ENCODE data around the gene ZBTB40.

ZBTB40 gene

GRCh38 chr1:22557341-22557950, 105.8 kb downstream of the ZBTB40 start:
- H3K9ac ChIP-seq (ENCODE audit: low read length): no peak overlapping the region
- peaks cover 41% of the 10 kb centered on the region for H3K27me3 ChIP-seq (ENCODE audit: control insufficient read depth, insufficient read depth, low read length)
- no peaks in the 10 kb centered on the region for H3K36me3 ChIP-seq (ENCODE audit: control insufficient read depth, insufficient read depth, low read length)
- H3K4me1 ChIP-seq (ENCODE audit: control insufficient read depth, insufficient read depth, low read length): peaks cover 42% of the 10 kb centered on the region
- H3K27ac ChIP-seq (ENCODE audit: low read depth, low read length): no peak overlapping the region
- no peaks in the 10 kb centered on the region for H3K9me3 ChIP-seq (ENCODE audit: control insufficient read depth, insufficient read depth, low read depth, low read length)
- H3K4me3 ChIP-seq (ENCODE audit: low read depth, low read length): no peak overlapping the region

- H3K9ac ChIP-seq (ENCODE audit: low read length): peak within 1 kb of the TSS; percentile 10
- peak within 1 kb of the TSS; percentile 58 for H3K4me3 ChIP-seq (ENCODE audit: low read depth, low read length)
- H3K4me1 ChIP-seq (ENCODE audit: control insufficient read depth, insufficient read depth, low read length): peaks cover 15% of the 10 kb centered on the region; the same call in 1 of the 2 replicates
- peaks cover 69% of the 10 kb centered on the region for H3K27me3 ChIP-seq (ENCODE audit: control insufficient read depth, insufficient read depth, low read length)
- no peaks in the 10 kb centered on the region for H3K9me3 ChIP-seq (ENCODE audit: control insufficient read depth, insufficient read depth, low read depth, low read length)
- no peaks in the 10 kb centered on the region for H3K36me3 ChIP-seq (ENCODE audit: control insufficient read depth, insufficient read depth, low read length)
- H3K27ac ChIP-seq (ENCODE audit: low read depth, low read length): no peak within 1 kb of the TSS
These were observed 111.2 kb downstream of the ZBTB40 start, which contains the start of gene EPHA8 for GRCh38 chr1:22562584-22563583. EPHA8 (plus strand) TSS chr1:22563489; CDS start chr1:22563636, 147 bp downstream.

- Histone ChIP-seq H3K4me1 (ENCODE audit: control insufficient read depth, insufficient read depth, low read length) (peaks cover 15% of the 10 kb centered on the region; the same call in 1 of the 2 replicates), H3K27ac (ENCODE audit: low read depth, low read length) (no peak overlapping the region), H3K27me3 (ENCODE audit: control insufficient read depth, insufficient read depth, low read length) (peaks cover 69% of the 10 kb centered on the region), H3K36me3 (ENCODE audit: control insufficient read depth, insufficient read depth, low read length) (no peaks in the 10 kb centered on the region), H3K9me3 (ENCODE audit: control insufficient read depth, insufficient read depth, low read depth, low read length) (no peaks in the 10 kb centered on the region), H3K4me3 (ENCODE audit: low read depth, low read length) (peak overlapping the region; percentile 58), H3K9ac (ENCODE audit: low read length) (peak overlapping the region; percentile 10)
These were observed 112.3 kb downstream of the ZBTB40 start for GRCh38 chr1:22563671-22564602.

GRCh38 chr1:22566161-22566560, 114.5 kb downstream of the ZBTB40 start:
- H3K36me3 ChIP-seq (ENCODE audit: control insufficient read depth, insufficient read depth, low read length): no peaks in the 10 kb centered on the region
- H3K9ac ChIP-seq (ENCODE audit: low read length): no peak overlapping the region
- peaks cover 15% of the 10 kb centered on the region; the same call in 1 of the 2 replicates for H3K4me1 ChIP-seq (ENCODE audit: control insufficient read depth, insufficient read depth, low read length)
- H3K9me3 ChIP-seq (ENCODE audit: control insufficient read depth, insufficient read depth, low read depth, low read length): no peaks in the 10 kb centered on the region
- H3K27ac ChIP-seq (ENCODE audit: low read depth, low read length): no peak overlapping the region
- peaks cover 48% of the 10 kb centered on the region for H3K27me3 ChIP-seq (ENCODE audit: control insufficient read depth, insufficient read depth, low read length)
- no peak overlapping the region for H3K4me3 ChIP-seq (ENCODE audit: low read depth, low read length)

GRCh38 chr1:22567197-22567596, 115.5 kb downstream of the ZBTB40 start:
- H3K4me3 ChIP-seq (ENCODE audit: low read depth, low read length): no peak overlapping the region
- H3K4me1 ChIP-seq (ENCODE audit: control insufficient read depth, insufficient read depth, low read length): peaks cover 17% of the 10 kb centered on the region; the same call in 1 of the 2 replicates
- H3K9ac ChIP-seq (ENCODE audit: low read length): no peak overlapping the region
- no peaks in the 10 kb centered on the region for H3K9me3 ChIP-seq (ENCODE audit: control insufficient read depth, insufficient read depth, low read depth, low read length)
- no peak overlapping the region for H3K27ac ChIP-seq (ENCODE audit: low read depth, low read length)
- H3K27me3 ChIP-seq (ENCODE audit: control insufficient read depth, insufficient read depth, low read length): peaks cover 37% of the 10 kb centered on the region
- H3K36me3 ChIP-seq (ENCODE audit: control insufficient read depth, insufficient read depth, low read length): no peaks in the 10 kb centered on the region

GRCh38 chr1:22567994-22568393, 116.3 kb downstream of the ZBTB40 start:
- Histone ChIP-seq H3K9me3 (ENCODE audit: control insufficient read depth, insufficient read depth, low read depth, low read length) (no peaks in the 10 kb centered on the region), H3K27ac (ENCODE audit: low read depth, low read length) (no peak overlapping the region), H3K9ac (ENCODE audit: low read length) (no peak overlapping the region), H3K4me1 (ENCODE audit: control insufficient read depth, insufficient read depth, low read length) (peaks cover 19% of the 10 kb centered on the region; the same call in 1 of the 2 replicates), H3K27me3 (ENCODE audit: control insufficient read depth, insufficient read depth, low read length) (peaks cover 29% of the 10 kb centered on the region), H3K4me3 (ENCODE audit: low read depth, low read length) (no peak overlapping the region), H3K36me3 (ENCODE audit: control insufficient read depth, insufficient read depth, low read length) (no peaks in the 10 kb centered on the region)

GRCh38 chr1:22569269-22569668, 117.6 kb downstream of the ZBTB40 start:
- no peaks in the 10 kb centered on the region for H3K36me3 ChIP-seq (ENCODE audit: control insufficient read depth, insufficient read depth, low read length)
- peaks cover 12% of the 10 kb centered on the region; the same call in 1 of the 2 replicates for H3K4me1 ChIP-seq (ENCODE audit: control insufficient read depth, insufficient read depth, low read length)
- no peak overlapping the region for H3K4me3 ChIP-seq (ENCODE audit: low read depth, low read length)
- no peaks in the 10 kb centered on the region for H3K9me3 ChIP-seq (ENCODE audit: control insufficient read depth, insufficient read depth, low read depth, low read length)
- peaks cover 20% of the 10 kb centered on the region for H3K27me3 ChIP-seq (ENCODE audit: control insufficient read depth, insufficient read depth, low read length)
- no peak overlapping the region for H3K27ac ChIP-seq (ENCODE audit: low read depth, low read length)
- H3K9ac ChIP-seq (ENCODE audit: low read length): no peak overlapping the region

- Histone ChIP-seq H3K9ac (ENCODE audit: low read length) (no peak overlapping the region), H3K4me1 (ENCODE audit: control insufficient read depth, insufficient read depth, low read length) (peaks cover 10% of the 10 kb centered on the region; the same call in 1 of the 2 replicates), H3K27me3 (ENCODE audit: control insufficient read depth, insufficient read depth, low read length) (peaks cover 11% of the 10 kb centered on the region; the same call in 1 of the 2 replicates), H3K9me3 (ENCODE audit: control insufficient read depth, insufficient read depth, low read depth, low read length) (no peaks in the 10 kb centered on the region), H3K27ac (ENCODE audit: low read depth, low read length) (no peak overlapping the region), H3K4me3 (ENCODE audit: low read depth, low read length) (no peak overlapping the region), H3K36me3 (ENCODE audit: control insufficient read depth, insufficient read depth, low read length) (no peaks in the 10 kb centered on the region)
These were observed 118.7 kb downstream of the ZBTB40 start for GRCh38 chr1:22570140-22570909.

GRCh38 chr1:22572818-22573217, 121.2 kb downstream of the ZBTB40 start:
- no peaks in the 10 kb centered on the region for H3K27me3 ChIP-seq (ENCODE audit: control insufficient read depth, insufficient read depth, low read length)
- H3K9ac ChIP-seq (ENCODE audit: low read length): no peak overlapping the region
- no peaks in the 10 kb centered on the region for H3K36me3 ChIP-seq (ENCODE audit: control insufficient read depth, insufficient read depth, low read length)
- H3K4me3 ChIP-seq (ENCODE audit: low read depth, low read length): no peak overlapping the region
- H3K9me3 ChIP-seq (ENCODE audit: control insufficient read depth, insufficient read depth, low read depth, low read length): peaks cover 2% of the 10 kb centered on the region
- peaks cover 7% of the 10 kb centered on the region; the same call in 1 of the 2 replicates for H3K4me1 ChIP-seq (ENCODE audit: control insufficient read depth, insufficient read depth, low read length)
- no peak overlapping the region for H3K27ac ChIP-seq (ENCODE audit: low read depth, low read length)

GRCh38 chr1:22573237-22573636, 121.6 kb downstream of the ZBTB40 start:
- Histone ChIP-seq H3K36me3 (ENCODE audit: control insufficient read depth, insufficient read depth, low read length) (no peaks in the 10 kb centered on the region), H3K4me3 (ENCODE audit: low read depth, low read length) (no peak overlapping the region), H3K4me1 (ENCODE audit: control insufficient read depth, insufficient read depth, low read length) (peaks cover 7% of the 10 kb centered on the region; the same call in 1 of the 2 replicates), H3K27me3 (ENCODE audit: control insufficient read depth, insufficient read depth, low read length) (no peaks in the 10 kb centered on the region), H3K9me3 (ENCODE audit: control insufficient read depth, insufficient read depth, low read depth, low read length) (peaks cover 6% of the 10 kb centered on the region), H3K9ac (ENCODE audit: low read length) (no peak overlapping the region), H3K27ac (ENCODE audit: low read depth, low read length) (no peak overlapping the region)
